ENCODE data around the gene TIAM1.

TIAM1 gene

DNA sequence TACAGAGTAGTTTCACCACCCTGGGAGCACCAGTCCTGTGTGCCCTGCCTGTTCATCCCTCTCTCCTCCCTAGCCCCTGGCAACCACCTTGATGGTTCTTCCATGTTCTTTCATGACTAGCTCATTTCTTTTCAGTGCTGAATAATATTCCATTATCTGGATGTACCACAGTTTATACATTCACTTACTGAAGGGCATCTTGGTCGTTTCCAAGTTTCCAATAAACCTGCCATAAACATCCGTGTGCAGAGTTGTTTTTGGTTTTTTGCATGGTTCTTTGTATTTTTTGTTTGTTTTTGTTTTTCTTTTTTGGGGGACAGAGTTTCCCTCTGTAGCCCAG, 13.9 kb downstream of the TIAM1 start:
- no peak for DNase-seq (ENCODE audit: low read depth in 3 of 3)

DNA sequence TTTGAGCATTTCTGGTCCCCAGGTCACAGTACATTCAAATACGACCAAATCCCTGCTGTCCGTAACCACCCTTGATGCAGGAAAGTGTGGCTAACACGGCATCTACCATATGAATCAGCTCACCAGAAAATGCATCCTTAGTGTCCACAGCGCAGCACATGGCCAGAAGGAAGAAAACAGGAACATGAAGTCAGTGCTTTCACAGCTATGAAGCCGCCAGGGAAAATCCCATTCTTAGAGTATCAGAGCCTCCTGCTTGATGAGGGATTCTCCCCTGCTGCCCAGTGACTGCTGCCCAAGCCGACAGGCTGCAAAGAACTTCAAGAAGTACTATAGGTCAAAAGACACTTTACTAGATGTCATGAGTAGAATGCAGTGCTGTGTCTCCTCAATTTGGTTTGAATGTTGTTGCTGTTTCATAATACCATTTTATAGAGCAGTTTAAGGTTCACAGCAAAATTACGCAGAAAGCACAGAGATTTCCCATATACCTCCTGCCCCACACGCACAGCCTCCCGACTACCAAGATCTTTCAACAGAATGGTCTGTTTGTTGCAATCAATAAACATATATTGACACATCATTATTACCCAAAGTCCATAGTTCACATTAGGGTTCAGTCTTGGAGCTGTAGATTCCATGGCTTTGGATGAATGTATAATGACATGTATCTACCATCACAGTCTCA, 14.5 kb downstream of the TIAM1 start:
- no peak for DNase-seq (ENCODE audit: low read depth in 3 of 3)

DNA sequence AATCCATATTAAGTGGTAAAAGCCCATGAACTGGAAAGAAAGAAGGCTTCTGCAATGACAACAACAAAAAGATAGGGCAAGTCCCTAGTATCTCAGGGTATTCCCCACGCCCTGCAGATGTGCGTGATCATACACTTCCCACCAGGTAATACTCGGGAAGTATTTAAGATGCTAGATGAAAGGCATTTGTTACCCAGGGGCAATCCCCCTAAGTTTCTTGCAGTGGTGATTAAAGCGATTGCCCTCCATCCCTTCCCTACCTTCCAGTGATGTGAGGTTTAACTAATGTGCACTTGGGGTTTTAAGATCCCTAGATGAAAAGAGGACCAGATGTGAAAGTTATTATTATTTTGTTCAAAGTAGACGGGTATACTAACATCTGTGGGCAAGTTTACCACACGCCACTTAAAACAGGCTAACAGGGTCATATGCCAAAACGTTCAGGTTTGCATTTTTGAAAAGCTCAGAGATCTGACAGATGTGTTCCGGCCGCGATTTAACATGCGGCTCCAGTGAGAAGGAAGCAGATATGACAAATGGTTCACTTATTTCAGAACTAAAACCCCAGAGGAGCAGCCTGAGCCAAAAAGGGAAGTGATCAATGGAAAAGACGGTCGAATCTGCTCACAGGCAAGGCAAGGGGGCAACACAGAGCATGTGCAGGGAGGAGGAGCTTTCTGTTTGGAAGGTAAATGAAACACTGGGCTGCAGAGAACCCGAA, 17.4 kb downstream of the TIAM1 start:
- peak in 2 of 3 donors; percentile 27 to 62 for DNase-seq (ENCODE audit: low read depth in 3 of 3)

DNA sequence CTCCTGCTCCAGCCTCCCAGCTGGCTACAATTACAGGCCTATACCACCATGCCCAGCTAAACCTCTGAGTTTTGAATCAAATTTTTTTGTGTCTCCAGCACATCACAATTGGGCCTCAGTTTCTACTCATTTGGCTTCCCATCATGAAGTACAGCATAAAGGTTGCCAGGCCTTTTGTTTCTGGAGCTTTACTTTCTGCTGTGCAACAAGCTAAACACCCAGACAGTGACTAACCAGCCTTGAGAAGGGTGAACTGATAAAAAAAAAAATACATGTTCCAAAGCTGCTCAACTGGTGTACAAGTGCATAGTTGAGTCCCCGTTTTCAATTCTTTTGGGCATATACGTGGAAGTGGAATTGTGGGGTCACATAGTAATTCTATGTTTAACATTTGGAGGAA, 25.1 kb downstream of the TIAM1 start:
- DNase-seq (ENCODE audit: low read depth in 3 of 3), result no peak

DNA sequence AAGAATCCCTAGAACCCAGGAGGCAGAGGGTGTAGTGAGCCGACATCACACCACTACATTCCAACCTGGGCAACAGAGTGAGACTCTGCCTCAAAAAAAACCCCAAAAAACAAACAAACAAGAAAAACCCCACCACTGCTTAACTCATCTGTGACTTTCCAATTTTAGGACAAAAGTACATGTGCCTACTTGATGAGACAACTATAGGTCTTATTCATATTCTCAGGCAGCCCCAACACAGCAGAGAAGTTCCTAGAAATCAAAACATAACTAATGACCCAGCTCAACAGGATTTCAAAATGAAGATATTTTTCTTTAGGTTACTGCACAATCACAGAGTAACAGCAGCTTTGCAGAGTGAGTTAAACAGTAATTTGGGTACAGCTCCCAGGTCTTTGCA, 26.4 kb downstream of the TIAM1 start:
- DNase-seq (ENCODE audit: low read depth in 3 of 3), result no peak

DNA sequence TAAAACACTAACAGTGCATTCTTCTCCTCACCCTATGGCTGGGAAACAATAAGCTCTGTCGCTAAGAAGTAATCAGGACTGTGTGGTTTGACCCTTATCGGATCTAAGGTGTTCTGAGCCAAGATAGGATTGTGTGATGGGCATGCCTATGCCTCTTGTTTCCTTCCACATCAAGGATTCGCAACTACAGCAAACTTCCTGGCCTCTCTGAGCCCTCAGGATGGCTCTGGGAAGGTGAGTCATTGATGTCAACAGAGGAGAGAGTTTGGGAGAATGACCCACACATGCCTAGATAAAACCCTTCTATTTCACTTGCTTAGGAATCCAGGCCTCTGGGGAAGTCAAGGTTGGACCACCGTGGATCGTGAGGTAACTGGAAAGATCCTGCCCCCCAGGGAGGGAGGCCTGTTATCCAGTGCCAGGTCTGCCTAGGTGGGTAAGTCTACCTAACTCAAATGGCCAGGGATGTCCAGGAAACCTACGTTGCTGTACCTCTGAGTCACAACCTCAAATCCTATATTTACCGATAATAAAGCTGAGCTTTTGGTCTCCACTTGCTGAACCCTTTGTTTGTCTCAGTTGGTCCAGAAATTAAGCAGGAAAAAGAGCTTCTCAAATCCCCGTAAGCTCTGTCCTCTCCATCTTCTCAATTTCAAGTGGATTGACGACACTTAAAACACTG, 27.4 kb downstream of the TIAM1 start:
- no peak for DNase-seq (ENCODE audit: low read depth in 3 of 3)

DNA sequence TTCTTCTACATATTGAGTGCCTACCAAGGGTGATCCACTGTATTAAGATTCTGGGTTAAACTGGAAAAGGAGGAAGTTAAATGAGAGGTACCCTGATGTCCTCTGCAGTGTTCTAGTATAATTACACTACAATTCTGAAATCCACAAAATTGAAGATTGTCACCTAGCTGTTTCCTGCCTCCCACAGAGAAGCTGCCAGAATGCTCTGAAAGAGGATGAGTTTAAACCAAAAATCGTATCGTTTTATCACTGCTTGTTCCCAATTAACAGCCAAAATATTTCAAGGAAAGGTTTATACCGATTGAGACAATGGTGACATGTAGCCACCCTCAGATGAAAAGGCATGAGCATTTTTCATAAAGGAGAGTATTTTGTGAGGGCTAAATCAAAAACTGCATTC, 28.0 kb downstream of the TIAM1 start:
- DNase-seq (ENCODE audit: low read depth in 3 of 3), result no peak

DNA sequence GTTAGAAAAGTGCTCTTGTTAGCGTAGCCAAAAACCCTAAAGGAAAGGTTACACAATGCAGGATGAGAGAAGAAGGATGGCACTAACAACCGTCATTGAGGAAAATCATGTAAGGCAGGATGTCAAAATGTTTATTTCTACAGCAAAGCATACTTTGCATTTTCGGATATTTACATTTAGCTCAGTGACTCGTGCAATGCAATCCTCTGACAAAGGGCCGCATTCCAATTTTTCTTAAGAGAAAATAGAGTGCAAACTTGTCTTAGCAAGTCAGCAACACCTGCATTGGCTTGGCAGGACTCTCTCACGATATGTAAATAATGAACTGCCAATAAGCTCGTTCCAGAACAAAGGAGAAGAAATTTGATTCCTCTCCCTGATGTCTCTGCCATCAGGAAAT, 33.3 kb downstream of the TIAM1 start:
- DNase-seq (ENCODE audit: low read depth in 3 of 3), result no peak

DNA sequence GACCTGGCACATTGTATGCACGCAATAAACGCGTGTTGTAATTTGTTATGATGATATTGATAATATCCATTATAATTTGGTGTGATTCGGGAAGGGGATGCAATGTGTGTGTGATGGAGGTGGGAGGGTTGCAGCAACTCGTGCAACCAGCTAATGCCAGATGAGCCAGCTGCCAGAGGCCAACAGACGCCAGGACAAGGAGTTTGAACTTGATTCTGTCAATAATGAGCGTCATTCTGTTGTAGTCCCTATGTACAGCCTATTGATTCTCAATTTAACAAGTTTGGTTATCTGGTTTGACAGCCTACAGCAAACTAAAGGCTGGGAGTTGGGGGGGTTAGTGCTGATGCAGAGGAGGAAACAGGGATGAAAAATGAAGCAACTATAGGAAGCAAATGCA, 35.5 kb downstream of the TIAM1 start:
- DNase-seq (ENCODE audit: low read depth in 3 of 3), result no peak

DNA sequence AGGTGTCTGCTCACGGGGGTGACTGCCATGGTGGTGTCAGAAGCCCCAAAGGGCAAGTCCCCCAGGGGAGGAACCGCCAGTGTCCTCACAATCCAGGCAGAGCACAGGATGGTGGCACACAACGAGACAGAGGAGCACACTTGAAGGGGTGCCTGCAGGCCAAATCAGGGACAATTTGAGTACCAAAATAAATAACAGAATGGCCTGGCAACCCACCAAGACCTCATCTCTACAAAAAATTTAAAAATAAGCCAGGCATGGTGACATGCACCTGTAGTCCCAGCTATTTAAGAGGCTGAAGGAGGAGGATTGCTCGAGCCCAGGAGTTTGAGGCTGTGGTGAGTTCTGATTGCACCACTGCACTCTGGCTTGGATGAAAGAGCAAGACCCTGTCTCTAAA, 38.2 kb downstream of the TIAM1 start:
- DNase-seq (ENCODE audit: low read depth in 3 of 3), result no peak

DNA sequence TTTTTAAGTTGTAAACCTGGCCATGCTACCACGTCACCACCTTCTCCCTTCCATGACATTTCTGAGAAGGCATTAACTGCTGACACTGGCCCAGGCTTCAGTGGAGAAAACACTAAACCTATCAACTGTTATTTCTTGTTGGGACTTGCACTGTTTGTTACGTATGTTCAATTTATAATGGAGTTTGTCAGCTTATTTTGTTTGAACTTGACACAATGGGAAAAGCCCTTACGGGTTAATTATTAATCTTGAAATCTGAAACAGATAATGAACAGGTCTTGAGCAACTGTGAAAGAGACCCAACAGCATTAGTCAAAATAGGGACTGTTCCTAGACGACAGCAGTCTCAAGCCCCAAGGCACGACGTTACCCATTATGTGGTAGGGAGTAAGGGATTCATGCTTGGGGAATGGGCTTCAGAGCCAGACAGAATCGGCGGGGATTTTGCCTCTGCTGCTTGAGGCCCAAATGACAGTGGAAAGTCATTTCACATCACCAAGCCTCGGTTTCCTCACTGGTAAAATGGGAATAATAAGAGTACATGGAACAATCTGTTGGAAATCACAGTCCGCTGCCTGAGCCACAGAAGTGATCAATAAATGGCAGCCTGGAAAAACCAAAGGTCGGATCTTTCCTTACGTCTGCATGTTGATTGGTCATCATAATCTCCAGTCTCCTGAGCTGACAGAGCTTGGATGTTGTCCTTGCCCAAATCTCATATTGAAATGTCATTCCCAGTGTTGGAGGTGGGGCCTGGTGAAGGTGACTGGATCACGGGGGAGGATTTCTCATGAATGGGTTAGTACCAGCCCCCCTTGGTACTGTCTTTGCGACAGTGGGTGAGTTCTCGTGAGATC, 44.5 kb downstream of the TIAM1 start:
- DNase-seq (ENCODE audit: low read depth in 3 of 3), result no peak

DNA sequence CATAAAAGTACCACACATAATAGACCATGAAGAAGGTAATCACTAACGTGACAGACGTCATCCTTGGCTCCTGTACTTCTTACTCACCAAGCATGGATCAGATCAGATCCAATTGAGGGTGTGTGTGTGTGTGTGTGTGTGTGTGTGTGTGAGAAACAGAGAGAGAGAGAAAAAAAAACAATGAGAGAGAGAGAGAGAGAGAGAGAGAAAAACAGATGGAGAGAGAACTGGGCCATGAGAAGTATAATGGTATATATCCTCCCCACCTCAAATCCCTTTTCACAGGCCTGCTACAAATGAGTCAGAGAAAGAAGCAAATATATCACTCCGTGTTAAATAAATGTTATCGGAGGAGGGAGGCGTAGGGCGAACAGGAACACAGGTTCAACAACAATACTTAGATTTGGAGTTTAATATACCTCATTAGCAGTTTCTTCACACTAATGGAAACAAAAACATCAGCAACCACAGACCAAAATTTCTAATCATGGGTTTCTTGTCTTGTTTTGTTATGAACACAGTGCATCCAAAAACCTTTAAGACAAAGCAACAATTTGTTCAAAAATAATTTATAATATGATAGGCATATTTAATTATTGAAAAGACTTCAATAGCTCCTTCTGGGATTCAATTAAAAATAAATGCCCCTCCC, 45.3 kb downstream of the TIAM1 start:
- DNase-seq (ENCODE audit: low read depth in 3 of 3), result no peak

DNA sequence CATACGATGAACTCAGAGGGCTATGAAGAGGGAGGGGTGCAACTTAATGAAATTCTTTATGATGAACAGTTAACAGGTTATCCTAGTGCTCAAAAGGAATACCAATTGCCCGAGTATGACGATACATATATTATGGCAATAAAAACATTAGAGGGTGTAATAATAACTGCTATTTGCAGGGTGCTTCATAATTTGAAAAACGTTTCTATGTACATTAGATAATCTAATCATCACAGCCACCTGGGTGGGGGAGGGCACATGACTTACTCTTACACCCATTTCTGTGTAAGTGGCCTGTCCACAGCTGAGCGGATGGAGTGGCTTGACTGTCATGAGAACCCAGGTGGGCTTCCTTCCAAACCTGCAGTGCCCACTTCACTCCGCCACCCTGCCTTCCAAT, 46.3 kb downstream of the TIAM1 start:
- DNase-seq (ENCODE audit: low read depth in 3 of 3), result no peak

DNA sequence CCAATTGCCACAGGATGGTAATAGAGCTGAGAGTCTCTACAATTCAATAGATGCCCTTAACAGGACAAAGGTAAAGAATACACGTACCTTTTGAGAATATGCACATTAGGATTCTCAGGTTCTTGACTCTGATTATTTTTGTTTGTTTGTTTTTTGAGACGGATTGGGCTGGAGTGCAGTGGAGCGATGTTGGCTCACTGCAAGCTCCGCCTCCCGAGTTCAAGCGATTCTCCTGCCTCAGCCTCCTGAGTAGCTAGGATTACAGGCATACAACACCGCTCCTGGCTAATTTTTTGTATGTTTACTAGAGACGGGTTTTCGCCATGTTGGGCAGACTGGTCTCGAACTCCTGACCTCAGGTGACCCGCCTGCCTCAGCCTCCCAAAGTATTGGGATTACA, 48.4 kb downstream of the TIAM1 start:
- no peak for DNase-seq (ENCODE audit: low read depth in 3 of 3)

DNA sequence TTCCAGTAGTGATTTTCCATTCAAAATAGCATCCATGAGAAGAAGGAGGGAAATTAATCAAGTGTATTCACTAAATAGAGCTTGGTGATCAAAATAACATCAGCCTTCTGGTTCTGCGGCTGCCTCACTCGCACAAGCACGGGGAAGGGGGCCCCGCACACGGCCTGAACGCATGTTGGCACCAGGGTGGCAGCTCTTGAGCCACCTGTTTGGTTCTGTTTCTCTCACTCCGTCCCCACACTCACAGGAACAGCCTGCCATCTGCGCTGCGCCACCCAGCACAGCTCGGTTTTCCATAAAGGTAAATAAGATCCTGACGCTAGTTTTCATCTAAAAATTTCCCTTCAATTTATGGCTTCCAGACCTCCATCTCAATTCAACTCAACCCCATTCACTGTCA, 49.4 kb downstream of the TIAM1 start:
- no peak for DNase-seq (ENCODE audit: low read depth in 3 of 3)

DNA sequence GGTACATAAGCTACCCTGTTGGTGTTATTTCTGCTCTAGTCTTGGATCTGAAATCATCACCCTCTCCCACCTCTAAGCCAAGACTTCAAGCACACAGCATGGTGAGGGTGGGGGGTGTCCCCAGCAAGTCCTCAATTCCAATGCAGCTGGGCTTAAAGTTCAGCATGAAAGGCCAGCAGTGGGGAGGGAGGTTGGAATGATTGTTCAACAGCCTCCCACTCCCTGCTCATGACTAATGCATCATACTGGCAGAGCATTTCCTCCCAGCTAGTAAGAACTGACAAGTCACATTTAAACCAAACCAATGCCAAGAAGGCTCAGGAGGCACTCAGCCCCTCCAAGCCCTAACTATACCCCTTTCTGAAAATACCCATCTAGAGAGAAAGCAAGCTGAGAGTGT, 50.1 kb downstream of the TIAM1 start:
- peak; percentile 35 to 71 (median 50) for DNase-seq (ENCODE audit: low read depth in 3 of 3)

DNA sequence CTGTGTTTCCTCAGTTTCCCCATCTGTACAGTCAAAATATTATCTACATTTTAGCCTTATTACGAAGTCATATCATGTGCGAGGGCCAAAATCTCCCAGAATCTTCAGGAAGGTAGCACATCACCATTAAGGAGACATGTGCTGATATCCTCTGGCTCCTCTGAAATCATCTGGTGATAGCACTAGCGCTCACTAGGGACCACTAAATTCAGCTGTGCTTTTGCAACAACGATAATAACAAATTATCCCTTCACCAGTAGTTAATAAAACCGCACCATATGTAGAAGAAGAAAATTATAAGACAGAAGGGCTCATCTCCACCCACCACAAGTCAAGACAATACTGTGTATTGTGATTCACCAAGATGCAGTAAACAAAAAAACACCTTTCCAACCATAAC, 53.3 kb downstream of the TIAM1 start:
- no peak for DNase-seq (ENCODE audit: low read depth in 3 of 3)

DNA sequence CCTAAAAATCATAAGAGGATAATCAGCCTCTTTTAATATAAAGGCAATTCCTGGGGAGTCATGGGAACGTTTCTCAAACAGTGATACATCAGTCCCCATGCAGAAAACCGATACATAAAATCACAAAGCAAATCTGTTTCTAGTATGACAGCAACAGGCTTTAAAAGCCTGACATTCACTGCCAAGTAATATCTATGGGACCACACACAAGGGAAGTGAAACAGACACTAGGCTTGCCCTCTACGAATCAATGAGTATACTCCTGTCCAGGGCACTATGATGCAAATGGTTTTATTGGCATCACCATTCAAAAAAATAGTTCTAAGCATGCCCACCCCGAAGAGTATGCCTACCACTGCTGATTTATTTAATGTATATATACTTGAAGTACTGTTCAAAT, 54.4 kb downstream of the TIAM1 start:
- no peak for DNase-seq (ENCODE audit: low read depth in 3 of 3)

DNA sequence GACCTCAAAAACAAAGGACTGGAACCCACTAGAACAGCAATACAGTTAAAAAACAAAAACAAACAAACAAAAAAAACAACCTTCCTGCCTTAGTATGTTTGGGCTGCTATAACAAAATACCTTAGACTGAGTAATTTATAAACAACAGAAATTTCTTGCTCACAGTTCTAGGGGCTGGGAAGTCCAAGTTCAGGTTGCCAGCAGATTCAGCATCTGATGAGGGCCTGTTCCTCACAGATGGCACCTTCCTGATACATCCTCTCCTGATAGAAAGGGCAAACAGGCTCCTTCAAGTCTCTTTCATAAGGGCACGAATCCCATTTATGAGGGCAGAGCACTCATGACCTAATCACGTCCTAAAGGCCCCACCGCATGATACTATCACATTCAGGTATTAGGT, 55.9 kb downstream of the TIAM1 start:
- no peak for DNase-seq (ENCODE audit: low read depth in 3 of 3)

DNA sequence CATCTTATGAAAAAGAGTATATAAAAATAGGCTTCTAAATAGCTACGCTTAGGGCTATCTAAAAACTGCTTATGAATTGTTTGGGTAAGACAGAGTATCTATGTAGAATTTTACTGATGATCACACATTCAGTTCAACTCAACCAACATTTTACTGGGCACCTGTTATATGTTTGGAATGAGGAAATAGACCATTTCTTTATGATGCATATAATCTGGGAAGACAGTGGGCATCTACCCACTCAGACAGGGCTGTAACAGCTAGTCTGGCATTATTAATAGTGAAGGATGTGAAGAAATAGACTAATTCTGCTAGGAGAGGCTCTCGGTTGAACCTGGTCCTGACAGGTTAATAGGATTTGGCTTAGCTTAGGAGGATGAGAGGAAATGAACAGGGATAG, 56.9 kb downstream of the TIAM1 start:
- DNase-seq (ENCODE audit: low read depth in 3 of 3), result no peak

DNA sequence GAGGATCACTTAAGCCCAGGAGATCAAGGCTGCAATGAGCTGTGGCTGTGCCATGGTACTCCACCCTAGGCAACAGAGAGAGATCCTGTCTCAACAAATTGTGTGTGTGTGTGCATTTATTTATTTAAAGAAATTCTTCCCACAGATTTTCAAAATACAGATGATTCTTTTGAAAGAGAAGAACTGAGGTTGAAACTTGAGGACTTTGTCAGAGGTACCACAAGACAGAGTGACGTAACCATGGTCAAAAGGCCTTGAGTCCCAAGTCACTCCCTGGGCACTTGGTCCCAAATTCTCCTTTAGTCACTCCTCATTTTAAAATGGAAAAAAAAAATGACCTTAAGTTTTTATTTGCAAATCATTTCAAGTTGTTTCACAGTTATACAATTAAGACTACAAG, 57.4 kb downstream of the TIAM1 start:
- DNase-seq (ENCODE audit: low read depth in 3 of 3), result no peak
